GM10248 (cell line): ENCODE results near the gene ELAVL1.

Experiments used
- CTCF ChIA-PET: fragments of 300-600 bp; sonication (Branson Sonifier 250); formaldehyde crosslinking; extraction: SDS; loops from one replicate; lab custom pipeline; 2021; ENCODE audit warnings: antibody characterized with exemption; lab: Yijun Ruan, JAX
- POLR2A ChIA-PET: fragments of 350-650 bp; sonication (Branson Sonifier 250); formaldehyde crosslinking; extraction: SDS; loops from one replicate; lab custom pipeline; 2020; ENCODE audit warnings: antibody characterized with exemption; lab: Yijun Ruan, JAX
- DNase-seq: peaks from one replicate; pipeline ENCODE4 v3.0.0; 2012; ENCODE audit errors: extremely low spot score
- TF ChIP-seq, protein P1 (sequence below): IDR thresholded peaks from 2 replicates; pipeline ENCODE4 v1.5.1; 2012; ENCODE audit warnings: mild to moderate bottlenecking, low read depth; ENCODE audit errors: extremely low read depth, missing control alignments, control extremely low read depth

ELAVL1 gene

GRCh38 chr19:7980635-7981121 is 24.8 kb downstream of the ELAVL1 start:
- no peak for DNase-seq
- TF ChIP-seq, protein P1, sequence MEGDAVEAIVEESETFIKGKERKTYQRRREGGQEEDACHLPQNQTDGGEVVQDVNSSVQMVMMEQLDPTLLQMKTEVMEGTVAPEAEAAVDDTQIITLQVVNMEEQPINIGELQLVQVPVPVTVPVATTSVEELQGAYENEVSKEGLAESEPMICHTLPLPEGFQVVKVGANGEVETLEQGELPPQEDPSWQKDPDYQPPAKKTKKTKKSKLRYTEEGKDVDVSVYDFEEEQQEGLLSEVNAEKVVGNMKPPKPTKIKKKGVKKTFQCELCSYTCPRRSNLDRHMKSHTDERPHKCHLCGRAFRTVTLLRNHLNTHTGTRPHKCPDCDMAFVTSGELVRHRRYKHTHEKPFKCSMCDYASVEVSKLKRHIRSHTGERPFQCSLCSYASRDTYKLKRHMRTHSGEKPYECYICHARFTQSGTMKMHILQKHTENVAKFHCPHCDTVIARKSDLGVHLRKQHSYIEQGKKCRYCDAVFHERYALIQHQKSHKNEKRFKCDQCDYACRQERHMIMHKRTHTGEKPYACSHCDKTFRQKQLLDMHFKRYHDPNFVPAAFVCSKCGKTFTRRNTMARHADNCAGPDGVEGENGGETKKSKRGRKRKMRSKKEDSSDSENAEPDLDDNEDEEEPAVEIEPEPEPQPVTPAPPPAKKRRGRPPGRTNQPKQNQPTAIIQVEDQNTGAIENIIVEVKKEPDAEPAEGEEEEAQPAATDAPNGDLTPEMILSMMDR = no peak
- ChIA-PET POLR2A (no interaction called here), CTCF (interaction anchor here (2.2 kb wide), 1 partner anchor 10 kb away, joined by 6 read pairs; no protein-coding TSS in a partner anchor)

DNA sequence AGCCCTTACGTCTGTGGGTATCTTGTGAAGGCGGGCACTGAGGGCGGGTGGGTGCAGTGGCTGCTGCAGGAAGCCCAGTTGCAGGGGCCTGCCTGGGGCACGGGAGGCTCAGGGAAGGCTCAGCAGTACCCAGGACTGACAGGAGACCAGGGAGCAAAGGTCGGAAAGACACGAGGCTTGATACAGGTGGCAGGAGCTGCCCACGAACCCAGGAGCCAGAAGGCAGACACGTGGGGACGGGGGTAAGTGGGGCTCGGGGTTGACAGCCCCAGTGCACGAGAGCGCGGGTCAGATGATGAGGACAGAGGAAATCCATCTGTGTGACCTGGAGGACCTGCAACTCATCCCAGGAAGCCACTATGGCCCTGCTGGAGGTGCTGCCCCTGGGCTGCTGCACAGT is 25.3 kb downstream of the ELAVL1 start:
- TF ChIP-seq, protein P1 = no peak
- no peak for DNase-seq
- CTCF ChIA-PET = interaction anchor here (2.2 kb wide), 1 partner anchor 10 kb away, joined by 6 read pairs; no protein-coding TSS in a partner anchor
- POLR2A ChIA-PET = no interaction called here

DNA sequence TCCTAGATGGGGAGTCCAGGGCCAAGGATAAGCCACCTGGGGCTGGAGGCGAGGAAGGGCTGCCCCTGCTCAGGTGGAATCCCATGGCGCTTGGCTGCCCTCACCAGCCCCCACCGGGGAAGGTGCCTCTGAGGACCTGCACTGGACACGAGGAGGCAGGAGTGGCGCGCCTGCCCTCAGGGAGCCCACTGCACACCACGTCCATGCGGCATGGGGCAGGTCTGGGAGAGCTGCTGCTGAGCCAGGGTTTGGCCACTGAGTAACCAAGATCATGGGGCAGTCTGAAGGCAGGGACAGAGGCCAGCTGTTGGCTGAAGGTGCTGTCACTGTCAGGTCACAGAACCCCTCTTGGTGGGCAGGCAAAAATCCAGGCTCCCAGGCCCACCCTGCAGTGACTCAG is 25.9 kb downstream of the ELAVL1 start:
- TF ChIP-seq, protein P1 = no peak
- CTCF ChIA-PET = no interaction called here
- no peak for DNase-seq
- POLR2A ChIA-PET = no interaction called here

DNA sequence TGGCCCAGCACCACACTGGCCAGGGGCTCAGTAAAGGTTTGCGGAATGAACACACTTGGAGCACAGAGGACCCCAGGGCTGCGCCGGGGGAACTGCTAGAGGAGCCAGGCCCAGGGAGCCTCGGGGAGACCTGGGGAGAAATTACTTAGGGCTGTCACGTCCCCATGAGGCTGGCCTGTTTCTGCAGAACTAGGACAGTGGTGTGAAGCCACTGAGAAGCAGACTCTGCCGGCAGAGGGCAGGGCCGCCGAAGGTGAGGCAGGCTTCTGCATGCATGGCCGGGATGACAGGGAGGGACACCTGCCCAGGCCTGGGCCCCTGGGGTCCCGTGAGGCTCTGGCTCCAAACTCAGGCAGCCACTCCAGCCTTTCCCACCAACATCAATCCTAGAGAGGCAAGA is 26.4 kb downstream of the ELAVL1 start:
- POLR2A ChIA-PET = no interaction called here
- CTCF ChIA-PET = interaction anchor here (2.3 kb wide), 1 partner anchor 23 kb away, joined by 9 read pairs; no protein-coding TSS in a partner anchor
- TF ChIP-seq, protein P1 = no peak
- no peak for DNase-seq

DNA sequence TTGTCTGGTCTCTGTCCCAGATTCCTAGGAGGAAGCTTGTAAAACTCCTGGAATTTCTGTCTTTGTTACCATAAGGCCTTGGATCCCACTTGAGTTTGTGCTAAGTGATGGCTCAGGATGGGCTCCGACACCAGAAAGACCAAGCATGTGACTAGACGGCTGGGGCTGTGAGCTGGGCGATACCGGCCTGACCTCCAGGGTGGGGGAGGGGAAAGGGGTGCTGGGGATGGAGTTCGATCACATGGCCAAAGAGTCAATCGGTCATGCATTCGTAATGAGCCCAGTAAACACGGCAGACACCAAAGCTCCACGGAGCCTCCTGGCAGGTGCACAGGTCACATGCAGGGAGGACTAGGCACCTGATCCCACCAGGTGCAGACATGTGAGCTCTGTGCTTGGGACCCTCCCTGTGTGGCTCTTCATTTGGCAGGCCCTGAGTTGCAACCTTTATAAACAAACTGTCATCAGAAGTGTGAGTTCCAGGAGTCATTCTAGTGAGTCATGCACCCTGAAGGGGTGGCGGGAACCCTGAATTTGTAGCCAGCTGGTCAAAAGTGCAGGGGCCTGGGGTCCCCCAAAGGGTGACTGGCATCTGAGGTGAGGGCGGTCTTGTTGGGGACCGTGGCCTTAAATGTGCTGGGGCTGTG is 27.1 kb downstream of the ELAVL1 start:
- TF ChIP-seq, protein P1 = no peak
- ChIA-PET POLR2A (no interaction called here), CTCF (interaction anchor here (1.1 to 2.3 kb wide), 2 partner anchors 13 to 24 kb away, joined by 3 to 9 read pairs; no protein-coding TSS in a partner anchor)

GRCh38 chr19:7977723-7978040 is 27.8 kb downstream of the ELAVL1 start:
- no peak for DNase-seq
- TF ChIP-seq, protein P1 = no peak
- CTCF ChIA-PET = interaction anchor here (1.1 to 2.3 kb wide), 2 partner anchors 14 to 25 kb away, joined by 3 to 9 read pairs; no protein-coding TSS in a partner anchor
- POLR2A ChIA-PET = interaction anchor here (0.6 kb wide), 1 partner anchor 1458 kb away, joined by 3 read pairs; the partner anchor contains the start of gene ZNF266

More for the DNA sequence above, 27.1 kb downstream of the ELAVL1 start:
- DNase-seq = no peak
